ENCODE measurements around the gene CSTF3. TPM values are rescaled to one million over a fixed set of nuclear protein-coding genes. Genes with fewer than 3 reads are reported as not detected.

CSTF3 gene
- total RNA-seq, 1 donor from 2014 or later = 45.3 TPM

DNA sequence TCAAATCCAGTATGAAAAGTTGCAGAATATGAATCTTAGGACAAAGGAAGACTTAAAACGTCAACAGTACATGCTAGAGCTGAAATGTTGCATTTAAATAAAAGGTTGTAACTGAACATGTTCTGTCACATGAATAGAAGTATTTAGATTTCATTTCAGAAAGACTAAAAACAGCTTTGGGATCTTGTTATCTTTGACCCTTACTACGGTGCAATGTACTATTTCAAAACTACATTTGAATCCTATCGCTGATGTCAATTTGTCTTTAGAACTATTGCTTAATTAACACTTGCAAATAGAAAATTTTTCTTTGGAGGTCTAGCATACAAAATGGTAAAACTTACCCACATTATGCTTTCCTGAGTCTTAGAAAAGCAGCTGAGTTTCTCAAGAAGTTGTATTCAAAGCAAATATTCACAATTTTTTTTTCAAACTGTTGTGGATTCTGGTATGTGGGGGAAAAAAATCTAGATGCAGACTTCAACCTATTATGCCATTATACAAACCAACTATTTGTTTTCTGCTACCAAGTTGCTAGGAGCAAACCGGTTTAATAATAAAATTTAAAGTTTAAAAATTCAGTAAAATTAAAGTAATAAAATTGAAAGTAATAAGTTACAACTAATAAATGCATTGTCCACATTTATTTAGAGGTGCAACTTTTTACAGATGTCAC, 25.4 kb downstream of the CSTF3 start:
- Mint-ChIP-seq H3K36me3 (ENCODE audit: unreplicated experiment) (no peaks in the 10 kb centered on the region), H3K27ac (ENCODE audit: unreplicated experiment) (no peak overlapping the region), H3K4me3 (ENCODE audit: unreplicated experiment) (no peak overlapping the region), H3K27me3 (ENCODE audit: unreplicated experiment) (no peaks in the 10 kb centered on the region), H3K4me1 (ENCODE audit: low read depth, unreplicated experiment) (peaks cover 11% of the 10 kb centered on the region), H3K9me3 (ENCODE audit: unreplicated experiment) (no peaks in the 10 kb centered on the region)
- TF ChIP-seq, protein P1, sequence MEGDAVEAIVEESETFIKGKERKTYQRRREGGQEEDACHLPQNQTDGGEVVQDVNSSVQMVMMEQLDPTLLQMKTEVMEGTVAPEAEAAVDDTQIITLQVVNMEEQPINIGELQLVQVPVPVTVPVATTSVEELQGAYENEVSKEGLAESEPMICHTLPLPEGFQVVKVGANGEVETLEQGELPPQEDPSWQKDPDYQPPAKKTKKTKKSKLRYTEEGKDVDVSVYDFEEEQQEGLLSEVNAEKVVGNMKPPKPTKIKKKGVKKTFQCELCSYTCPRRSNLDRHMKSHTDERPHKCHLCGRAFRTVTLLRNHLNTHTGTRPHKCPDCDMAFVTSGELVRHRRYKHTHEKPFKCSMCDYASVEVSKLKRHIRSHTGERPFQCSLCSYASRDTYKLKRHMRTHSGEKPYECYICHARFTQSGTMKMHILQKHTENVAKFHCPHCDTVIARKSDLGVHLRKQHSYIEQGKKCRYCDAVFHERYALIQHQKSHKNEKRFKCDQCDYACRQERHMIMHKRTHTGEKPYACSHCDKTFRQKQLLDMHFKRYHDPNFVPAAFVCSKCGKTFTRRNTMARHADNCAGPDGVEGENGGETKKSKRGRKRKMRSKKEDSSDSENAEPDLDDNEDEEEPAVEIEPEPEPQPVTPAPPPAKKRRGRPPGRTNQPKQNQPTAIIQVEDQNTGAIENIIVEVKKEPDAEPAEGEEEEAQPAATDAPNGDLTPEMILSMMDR (IDR thresholded peaks at IDR 0.05; ENCODE audit: partially characterized antibody, unreplicated experiment) = no peak
- DNase-seq = no peak

- no peaks in the 10 kb centered on the region for H3K27me3 Mint-ChIP-seq (ENCODE audit: unreplicated experiment)
- peaks cover 11% of the 10 kb centered on the region for H3K4me1 Mint-ChIP-seq (ENCODE audit: low read depth, unreplicated experiment)
- H3K36me3 Mint-ChIP-seq (ENCODE audit: unreplicated experiment) = no peaks in the 10 kb centered on the region
- no peak overlapping the region for H3K27ac Mint-ChIP-seq (ENCODE audit: unreplicated experiment)
- H3K4me3 Mint-ChIP-seq (ENCODE audit: unreplicated experiment) = no peak overlapping the region
- no peaks in the 10 kb centered on the region for H3K9me3 Mint-ChIP-seq (ENCODE audit: unreplicated experiment)
- no peak for DNase-seq
- TF ChIP-seq, protein P1 (IDR thresholded peaks at IDR 0.05; ENCODE audit: partially characterized antibody, unreplicated experiment) = no peak
Measured at GRCh38 chr11:33135216-33135615, 26.1 kb downstream of the CSTF3 start.

GRCh38 chr11:33134276-33134675, 27.0 kb downstream of the CSTF3 start:
- DNase-seq = no peak
- Mint-ChIP-seq H3K27me3 (ENCODE audit: unreplicated experiment) (no peaks in the 10 kb centered on the region), H3K9me3 (ENCODE audit: unreplicated experiment) (no peaks in the 10 kb centered on the region), H3K4me3 (ENCODE audit: unreplicated experiment) (no peak overlapping the region), H3K4me1 (ENCODE audit: low read depth, unreplicated experiment) (peaks cover 11% of the 10 kb centered on the region), H3K27ac (ENCODE audit: unreplicated experiment) (no peak overlapping the region), H3K36me3 (ENCODE audit: unreplicated experiment) (no peaks in the 10 kb centered on the region)
- TF ChIP-seq, protein P1 (IDR thresholded peaks at IDR 0.05; ENCODE audit: partially characterized antibody, unreplicated experiment) = no peak

GRCh38 chr11:33133761-33134160, 27.5 kb downstream of the CSTF3 start:
- DNase-seq = no peak
- TF ChIP-seq, protein P1 (IDR thresholded peaks at IDR 0.05; ENCODE audit: partially characterized antibody, unreplicated experiment) = no peak
- H3K27ac Mint-ChIP-seq (ENCODE audit: unreplicated experiment) = no peak overlapping the region
- no peaks in the 10 kb centered on the region for H3K27me3 Mint-ChIP-seq (ENCODE audit: unreplicated experiment)
- no peaks in the 10 kb centered on the region for H3K36me3 Mint-ChIP-seq (ENCODE audit: unreplicated experiment)
- peaks cover 11% of the 10 kb centered on the region for H3K4me1 Mint-ChIP-seq (ENCODE audit: low read depth, unreplicated experiment)
- H3K4me3 Mint-ChIP-seq (ENCODE audit: unreplicated experiment) = no peak overlapping the region
- peaks cover under 1% of the 10 kb centered on the region for H3K9me3 Mint-ChIP-seq (ENCODE audit: unreplicated experiment)

GRCh38 chr11:33132510-33132909, 28.8 kb downstream of the CSTF3 start:
- peaks cover 11% of the 10 kb centered on the region for H3K4me1 Mint-ChIP-seq (ENCODE audit: low read depth, unreplicated experiment)
- H3K27me3 Mint-ChIP-seq (ENCODE audit: unreplicated experiment) = no peaks in the 10 kb centered on the region
- peaks cover 1% of the 10 kb centered on the region for H3K9me3 Mint-ChIP-seq (ENCODE audit: unreplicated experiment)
- H3K4me3 Mint-ChIP-seq (ENCODE audit: unreplicated experiment) = no peak overlapping the region
- H3K27ac Mint-ChIP-seq (ENCODE audit: unreplicated experiment) = no peak overlapping the region
- no peaks in the 10 kb centered on the region for H3K36me3 Mint-ChIP-seq (ENCODE audit: unreplicated experiment)
- no peak for DNase-seq
- TF ChIP-seq, protein P1 (IDR thresholded peaks at IDR 0.05; ENCODE audit: partially characterized antibody, unreplicated experiment) = no peak

All from glutamatergic neuron (in vitro differentiated cells).